Hematopoietic multipotent progenitor cell treated with erythropoietin and hydrocortisone succinate and interleukin-3 and kit ligand, for 15 days (in vitro differentiated cells): Measurements from ENCODE around the gene DDX31.

Source experiments
- DNase-seq: peaks from one replicate; pipeline ENCODE4 v3.0.0-alpha.2; 2015; ENCODE audit warnings: low spot score

DDX31 gene

GRCh38 chr9:132634327-132634726, 35.5 kb downstream of the DDX31 start:
- no peak for DNase-seq

- no peak for DNase-seq
These were observed 37.2 kb downstream of the DDX31 start for GRCh38 chr9:132632413-132633129.

GRCh38 chr9:132631685-132632084, 38.1 kb downstream of the DDX31 start:
- DNase-seq = peak; percentile 11

GRCh38 chr9:132631280-132631679, 38.5 kb downstream of the DDX31 start:
- no peak for DNase-seq

- no peak for DNase-seq
These were observed 39.0 kb downstream of the DDX31 start for GRCh38 chr9:132630811-132631210.

GRCh38 chr9:132630116-132630515, 39.7 kb downstream of the DDX31 start:
- no peak for DNase-seq

- no peak for DNase-seq
These were observed 41.0 kb downstream of the DDX31 start for GRCh38 chr9:132628746-132629145.

- DNase-seq = no peak
These were observed 42.2 kb downstream of the DDX31 start for GRCh38 chr9:132627594-132627993.

GRCh38 chr9:132627106-132627505, 42.7 kb downstream of the DDX31 start:
- DNase-seq = no peak

GRCh38 chr9:132626285-132626684, 43.5 kb downstream of the DDX31 start:
- DNase-seq = no peak

- DNase-seq = no peak
These were observed 47.6 kb downstream of the DDX31 start for GRCh38 chr9:132622159-132622558.

- no peak for DNase-seq
These were observed 53.1 kb downstream of the DDX31 start for GRCh38 chr9:132616725-132617124.

- no peak for DNase-seq
These were observed 54.0 kb downstream of the DDX31 start for GRCh38 chr9:132615774-132616173.

- DNase-seq = no peak
These were observed 55.5 kb downstream of the DDX31 start for GRCh38 chr9:132614324-132614723.

GRCh38 chr9:132610661-132611060, 59.1 kb downstream of the DDX31 start:
- no peak for DNase-seq

- DNase-seq = no peak
These were observed 60.0 kb downstream of the DDX31 start for GRCh38 chr9:132609829-132610228.

GRCh38 chr9:132609184-132609583, 60.6 kb downstream of the DDX31 start:
- no peak for DNase-seq

- no peak for DNase-seq
These were observed 63.7 kb downstream of the DDX31 start for GRCh38 chr9:132606066-132606465.

GRCh38 chr9:132605387-132605786, 64.4 kb downstream of the DDX31 start:
- DNase-seq = no peak

- DNase-seq = no peak
These were observed 67.6 kb downstream of the DDX31 start for GRCh38 chr9:132602207-132602606.

- no peak for DNase-seq
These were observed 69.3 kb downstream of the DDX31 start for GRCh38 chr9:132600326-132600984.

GRCh38 chr9:132597073-132597775, 72.6 kb downstream of the DDX31 start:
- DNase-seq = no peak

GRCh38 chr9:132596200-132596599, 73.6 kb downstream of the DDX31 start:
- DNase-seq = no peak
